SK-N-SH (cell line): ENCODE measurements around the gene NRN1L. TPM values are rescaled to one million over a fixed set of nuclear protein-coding genes. Genes with fewer than 3 reads are reported as not detected.

Experiments used
- CTCF ChIA-PET: fragments of 300-600, 350-600 bp; formaldehyde crosslinking; extraction: SDS; loops from one replicate; lab custom pipeline; 2021; lab: Yijun Ruan, JAX
- POLR2A ChIA-PET: fragments of 350-600 bp; sonication (Branson Sonifier 250); formaldehyde crosslinking; extraction: SDS; loops from one replicate; lab custom pipeline; 2020; ENCODE audit warnings: antibody characterized with exemption, inconsistent platforms; lab: Yijun Ruan, JAX
- DNase-seq: peaks from one replicate; pipeline ENCODE4 v3.0.0; 2012
- H2AFZ ChIP-seq: fragments of 200-600 bp; sonication (generic); 2 replicates; pipeline ENCODE4 v1.8.1; 2016; ENCODE audit warnings: antibody characterized with exemption, mild to moderate bottlenecking, low read depth
- H3F3A ChIP-seq: fragments of 200-600 bp; sonication (generic); replicated peaks from 2 replicates; pipeline ENCODE3; 2016; ENCODE audit warnings: antibody characterized with exemption, mild to moderate bottlenecking; ENCODE audit not compliant: insufficient read depth
- H3K27ac ChIP-seq, 2 experiments: fragments of 200-500 bp in 1 of 2; fragments of 200-600 bp in 1 of 2; sonication (Bioruptor generic) in 1 of 2; sonication (generic), shearing (Covaris generic) in 1 of 2; 2 replicates each; pipeline versions ENCODE4 v1.5.1 to v1.6.1; 2014 to 2016; ENCODE audit warnings: low read depth in 2 of 2, inconsistent platforms in 1 of 2, low read length in 1 of 2, mild to moderate bottlenecking in 1 of 2, mixed read lengths in 1 of 2
- H3K27me3 ChIP-seq: fragments of 200-600 bp; sonication (generic), shearing (Covaris generic); 2 replicates; pipeline ENCODE4 v1.6.1; 2016; ENCODE audit warnings: mixed run types; ENCODE audit not compliant: insufficient read depth
- H3K36me3 ChIP-seq, 2 experiments: fragments of 200-500 bp in 1 of 2; fragments of 200-600 bp in 1 of 2; sonication (Bioruptor generic) in 1 of 2; sonication (generic) in 1 of 2; replicated peaks in 1 of 2; 2 replicates each; pipeline versions ENCODE3 to v1.5.1; 2014 to 2016; ENCODE audit warnings: low read length in 1 of 2, mild to moderate bottlenecking in 1 of 2; ENCODE audit not compliant: insufficient read depth in 2 of 2, control insufficient read depth in 1 of 2
- H3K4me1 ChIP-seq, 2 experiments: fragments of 200-500 bp in 1 of 2; fragments of 200-600 bp in 1 of 2; sonication (Bioruptor generic) in 1 of 2; sonication (generic), shearing (Covaris generic) in 1 of 2; 2 replicates each; pipeline versions ENCODE4 v1.5.1 to v1.6.1; 2014 to 2016; ENCODE audit warnings: low read depth in 1 of 2, low read length in 1 of 2, mixed run types in 1 of 2; ENCODE audit not compliant: insufficient read depth in 2 of 2, control insufficient read depth in 1 of 2
- H3K4me2 ChIP-seq: fragments of 200-600 bp; sonication (generic), shearing (Covaris generic); 2 replicates; pipeline ENCODE4 v1.6.1; 2017; ENCODE audit warnings: mixed run types
- H3K4me3 ChIP-seq, 2 experiments: fragments of 200-500 bp in 1 of 2; fragments of 200-600 bp in 1 of 2; sonication (Bioruptor generic) in 1 of 2; sonication (generic), shearing (Covaris generic) in 1 of 2; 2 replicates each; pipeline versions ENCODE4 v1.5.1 to v1.8.1; 2014 to 2016; ENCODE audit warnings: low read depth in 2 of 2, inconsistent platforms in 1 of 2, low read length in 1 of 2, mild to moderate bottlenecking in 1 of 2, mixed read lengths in 1 of 2, moderate library complexity in 1 of 2
- H3K79me2 ChIP-seq: fragments of 200-600 bp; sonication (generic); 2 replicates; pipeline ENCODE4 v1.8.1; 2017; ENCODE audit warnings: mild to moderate bottlenecking; ENCODE audit not compliant: insufficient read depth
- H3K9ac ChIP-seq: fragments of 200-600 bp; sonication (generic); 2 replicates; pipeline ENCODE4 v1.6.1; 2017; ENCODE audit warnings: mixed run types
- H3K9me2 ChIP-seq: fragments of 200-600 bp; sonication (generic); 2 replicates; pipeline ENCODE4 v1.6.1; 2017; ENCODE audit warnings: mixed run types
- H3K9me3 ChIP-seq: fragments of 200-600 bp; sonication (generic); 2 replicates; pipeline ENCODE4 v1.6.1; 2017; ENCODE audit warnings: mixed run types, mild to moderate bottlenecking, moderate library complexity
- H4K20me1 ChIP-seq: fragments of 200-600 bp; sonication (generic); 2 replicates; pipeline ENCODE4 v1.6.1; 2017; ENCODE audit warnings: mild to moderate bottlenecking, mixed run types; ENCODE audit not compliant: insufficient read depth
- CTCF ChIP-seq: fragments of 200-600 bp; sonication (generic); IDR thresholded peaks from 2 replicates; pipeline ENCODE4 v1.6.1; 2017; ENCODE audit warnings: antibody characterized with exemption, mild to moderate bottlenecking, moderate library complexity
- ELF1 ChIP-seq: IDR thresholded peaks from 2 replicates; pipeline ENCODE4 v1.4.0; 2012
- EP300 ChIP-seq, 2 experiments: IDR thresholded peaks; 2 replicates each; pipeline versions ENCODE4 v1.4.0 to v1.6.1; 2012; ENCODE audit warnings: borderline replicate concordance in 1 of 2, low read depth in 1 of 2, low read length in 1 of 2
- EZH2phosphoT487 ChIP-seq: fragments of 200-600 bp; sonication (generic); IDR thresholded peaks from 2 replicates; pipeline ENCODE4 v1.6.1; 2017; ENCODE audit warnings: low read depth, mixed run types, mild to moderate bottlenecking, antibody characterized with exemption, moderate library complexity, borderline replicate concordance
- FOSL2 ChIP-seq: IDR thresholded peaks from 2 replicates; pipeline ENCODE4 v1.4.0; 2012; ENCODE audit warnings: low read depth, mild to moderate bottlenecking, moderate library complexity, borderline replicate concordance
- FOXJ3 ChIP-seq: sonication (generic); formaldehyde crosslinking; IDR thresholded peaks from 2 replicates; pipeline ENCODE4 v1.5.1; 2020; ENCODE audit warnings: mild to moderate bottlenecking, missing genetic modification reagents
- GABPA ChIP-seq: IDR thresholded peaks from 2 replicates; pipeline ENCODE4 v1.4.0; 2012; ENCODE audit warnings: low read depth, mild to moderate bottlenecking
- IRF3 ChIP-seq: fragments of 150-350 bp; IDR thresholded peaks from 2 replicates; pipeline ENCODE4 v1.6.1; 2016; ENCODE audit warnings: mild to moderate bottlenecking, low read depth, low read length
- JUND ChIP-seq: IDR thresholded peaks from 2 replicates; pipeline ENCODE4 v1.4.0; 2012
- MAX ChIP-seq: IDR thresholded peaks from 2 replicates; pipeline ENCODE4 v1.4.0; 2012; ENCODE audit warnings: low read depth
- MEF2A ChIP-seq: IDR thresholded peaks from 2 replicates; pipeline ENCODE4 v1.4.0; 2012; ENCODE audit warnings: low read depth, borderline replicate concordance
- MXI1 ChIP-seq: IDR thresholded peaks from 2 replicates; pipeline ENCODE4 v1.6.1; 2012; ENCODE audit warnings: mild to moderate bottlenecking, low read depth, low read length, improper control_type of control experiment
- POLR2AphosphoS5 ChIP-seq: IDR thresholded peaks from 2 replicates; pipeline ENCODE4 v1.6.1; 2012; ENCODE audit warnings: low read depth, low read length
- RAD21 ChIP-seq: IDR thresholded peaks from 2 replicates; pipeline ENCODE4 v1.6.1; 2012; ENCODE audit warnings: mild to moderate bottlenecking, low read length
- RCOR1 ChIP-seq: fragments of 150-350 bp; IDR thresholded peaks from 2 replicates; pipeline ENCODE4 v1.6.1; 2017; ENCODE audit warnings: antibody characterized with exemption, low read length
- REST ChIP-seq: IDR thresholded peaks from 2 replicates; pipeline ENCODE4 v1.6.1; 2012; ENCODE audit warnings: mild to moderate bottlenecking, low read depth, low read length, moderate library complexity
- RXRA ChIP-seq: IDR thresholded peaks from 2 replicates; pipeline ENCODE4 v1.4.0; 2012; ENCODE audit warnings: low read depth, mild to moderate bottlenecking, borderline replicate concordance
- TCF12 ChIP-seq: IDR thresholded peaks from 2 replicates; pipeline ENCODE4 v1.4.0; 2012
- TEAD4 ChIP-seq: IDR thresholded peaks from 2 replicates; pipeline ENCODE4 v1.4.0; 2012; ENCODE audit warnings: mild to moderate bottlenecking, borderline replicate concordance; ENCODE audit not compliant: insufficient read depth
- USF1 ChIP-seq: IDR thresholded peaks from 2 replicates; pipeline ENCODE4 v1.4.0; 2012; ENCODE audit warnings: low read depth, borderline replicate concordance
- ZBTB33 ChIP-seq: IDR thresholded peaks from 2 replicates; pipeline ENCODE4 v1.4.0; 2012; ENCODE audit warnings: low read depth, borderline replicate concordance
- WGBS: methylation state at CpG from one replicate; pipeline ENCODE4 v1.1.6; 2017; ENCODE audit warnings: low lambda C conversion rate; 5-methylcytosine and 5-hydroxymethylcytosine counted together
- polyA plus RNA-seq, 3 experiments: library from polyadenylated mRNA; depleted of rRNA; stranded (reverse); fragments of >200 nt; gene quantifications; 2 replicates each; pipeline ENCODE4 v1.2.3, GENCODE V29; 2012

The NRN1L gene
- polyA plus RNA-seq, 1 of the 3 experiments (the other 2 are of a cell fraction) = 0.41 TPM

GRCh38 chr16:67883872-67884261 is 818 bp upstream of the NRN1L start (continued):
- no peak for TF ChIP-seq REST
- TF ChIP-seq, all 33 proteins: peak for 3

- H3K27me3 ChIP-seq = no peaks in the 10 kb centered on the region
- peaks cover 12% of the 10 kb centered on the region for H4K20me1 ChIP-seq
- no peak overlapping the region for H3K27ac ChIP-seq
- CTCF ChIA-PET = interaction anchor here (1.4 to 22.4 kb wide), 5 partner anchors 11 to 155 kb away, joined by 5 to 564 read pairs (median 48); partner anchors contain the start of genes CTRL, EDC4, LCAT and PSMB10
- H2AFZ ChIP-seq = no peak overlapping the region
- WGBS = 93% methylated on average over 9 of the region's 12 CpGs
- H3K9ac ChIP-seq = no peak overlapping the region
- no peak overlapping the region for H3K4me3 ChIP-seq
- no peak for DNase-seq
- no peaks in the 10 kb centered on the region for H3K79me2 ChIP-seq
- no peaks in the 10 kb centered on the region for H3K9me3 ChIP-seq
- TF ChIP-seq MAX (no peak), USF1 (no peak), MEF2A (no peak), ZBTB33 (no peak), GABPA (no peak), TEAD4 (no peak), CTCF (no peak), RXRA (no peak), RAD21 (no peak), EP300 (IDR thresholded peaks at IDR 0.05; ENCODE audit: borderline replicate concordance in 1 of 2, low read depth in 1 of 2, low read length in 1 of 2) (no peak), FOSL2 (no peak), POLR2AphosphoS5 (no peak), FOXJ3 (CRISPR knock-in tag) (no peak), RCOR1 (no peak), MXI1 (no peak), IRF3 (no peak), ELF1 (no peak), JUND (no peak), TCF12 (no peak), EZH2phosphoT487 (no peak)
- H3K4me2 ChIP-seq = no peak overlapping the region
- H3K9me2 ChIP-seq = no peaks in the 10 kb centered on the region
- peaks cover 14% of the 10 kb centered on the region for H3F3A ChIP-seq
- H3K4me1 ChIP-seq = peaks cover 7 to 13% of the 10 kb centered on the region in 2 experiments; a peak in 2 of 4 replicates
- POLR2A ChIA-PET = no interaction called here
- peaks cover 4 to 44% of the 10 kb centered on the region in 2 experiments for H3K36me3 ChIP-seq
These were observed 860 bp downstream of the NRN1L start for GRCh38 chr16:67885545-67885944.
